Measurements from ENCODE around the gene CLSTN1. TPM values are rescaled to one million over a fixed set of nuclear protein-coding genes. Genes with fewer than 3 reads are reported as not detected.

The CLSTN1 gene
- total RNA-seq, 1 experiment from 2014 or later = 99.3 TPM

DNA sequence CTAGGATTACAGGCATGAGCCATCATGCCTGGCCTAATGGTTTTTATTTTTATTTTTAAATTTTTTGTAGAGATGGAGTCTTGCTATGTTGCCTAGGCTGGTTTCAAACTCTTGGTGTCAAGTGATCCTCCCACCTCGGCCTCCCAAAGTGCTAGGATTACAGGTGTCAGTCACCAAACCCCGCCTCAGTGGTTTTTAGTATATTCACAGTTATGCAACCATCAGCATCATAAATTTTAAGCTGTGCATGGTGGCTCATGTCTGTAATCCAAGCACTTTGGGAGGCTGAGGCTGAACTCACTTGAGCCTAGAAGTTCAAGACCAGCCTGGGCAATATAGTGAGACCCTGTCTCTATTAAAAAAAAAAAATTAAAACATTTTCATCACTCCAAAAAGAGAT, 143.7 kb downstream of the CLSTN1 start:
- Mint-ChIP-seq H3K4me3 (ENCODE audit: low read depth, unreplicated experiment) (no peak overlapping the region), H3K27ac (ENCODE audit: unreplicated experiment) (no peak overlapping the region), H3K36me3 (ENCODE audit: insufficient read depth, unreplicated experiment) (no peaks in the 10 kb centered on the region), H3K4me1 (ENCODE audit: low read depth, unreplicated experiment) (no peaks in the 10 kb centered on the region), H3K27me3 (ENCODE audit: unreplicated experiment) (no peaks in the 10 kb centered on the region), H3K9me3 (ENCODE audit: low read depth, unreplicated experiment) (no peaks in the 10 kb centered on the region)
- DNase-seq = no peak
- TF ChIP-seq, protein P1, sequence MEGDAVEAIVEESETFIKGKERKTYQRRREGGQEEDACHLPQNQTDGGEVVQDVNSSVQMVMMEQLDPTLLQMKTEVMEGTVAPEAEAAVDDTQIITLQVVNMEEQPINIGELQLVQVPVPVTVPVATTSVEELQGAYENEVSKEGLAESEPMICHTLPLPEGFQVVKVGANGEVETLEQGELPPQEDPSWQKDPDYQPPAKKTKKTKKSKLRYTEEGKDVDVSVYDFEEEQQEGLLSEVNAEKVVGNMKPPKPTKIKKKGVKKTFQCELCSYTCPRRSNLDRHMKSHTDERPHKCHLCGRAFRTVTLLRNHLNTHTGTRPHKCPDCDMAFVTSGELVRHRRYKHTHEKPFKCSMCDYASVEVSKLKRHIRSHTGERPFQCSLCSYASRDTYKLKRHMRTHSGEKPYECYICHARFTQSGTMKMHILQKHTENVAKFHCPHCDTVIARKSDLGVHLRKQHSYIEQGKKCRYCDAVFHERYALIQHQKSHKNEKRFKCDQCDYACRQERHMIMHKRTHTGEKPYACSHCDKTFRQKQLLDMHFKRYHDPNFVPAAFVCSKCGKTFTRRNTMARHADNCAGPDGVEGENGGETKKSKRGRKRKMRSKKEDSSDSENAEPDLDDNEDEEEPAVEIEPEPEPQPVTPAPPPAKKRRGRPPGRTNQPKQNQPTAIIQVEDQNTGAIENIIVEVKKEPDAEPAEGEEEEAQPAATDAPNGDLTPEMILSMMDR (IDR thresholded peaks at IDR 0.05; ENCODE audit: unreplicated experiment) = no peak
- CTCF ChIA-PET = no interaction called here
- no TSS peak for BruUV-seq (replicated peaks)
- intact Hi-C loops (cut with micrococcal nuclease; ENCODE audit: unreplicated experiment) = no loop called here

Other genes starting within 250 kb of the CLSTN1 start
- gene TMEM201, start 235.1 kb downstream of the CLSTN1 start, total RNA-seq (2022) = 17.4 and 18.5 TPM in 2 replicates
- gene PIK3CD, start 172.2 kb downstream of the CLSTN1 start, total RNA-seq (2022) = 2.2 and 2.6 TPM in 2 replicates
- gene CTNNBIP1, start 86.3 kb upstream of the CLSTN1 start, total RNA-seq (2022) = 11.8 and 18.1 TPM in 2 replicates
- 19.8 and 22.6 TPM in 2 replicates for gene LZIC, start 119.4 kb upstream of the CLSTN1 start, total RNA-seq (2022)
- 5.3 and 5.7 TPM in 2 replicates for gene NMNAT1, start 119.5 kb upstream of the CLSTN1 start, total RNA-seq (2022)
- gene RBP7, start 173.3 kb upstream of the CLSTN1 start, total RNA-seq (2022) = 0.83 TPM in 1 of 2 replicates, not detected in the other
- gene UBE4B, start 209.0 kb upstream of the CLSTN1 start, total RNA-seq (2022) = 26.1 and 28.1 TPM in 2 replicates

Data from Calu3 (cell line).